Bone marrow (tissue), 2 donors: Measurements from ENCODE around the gene FZD2.

Source experiments
- DNase-seq, 2 donors: peaks; one replicate each; lab custom pipeline; 2025; lab: John Stamatoyannopoulos, UW

Gene FZD2

DNA sequence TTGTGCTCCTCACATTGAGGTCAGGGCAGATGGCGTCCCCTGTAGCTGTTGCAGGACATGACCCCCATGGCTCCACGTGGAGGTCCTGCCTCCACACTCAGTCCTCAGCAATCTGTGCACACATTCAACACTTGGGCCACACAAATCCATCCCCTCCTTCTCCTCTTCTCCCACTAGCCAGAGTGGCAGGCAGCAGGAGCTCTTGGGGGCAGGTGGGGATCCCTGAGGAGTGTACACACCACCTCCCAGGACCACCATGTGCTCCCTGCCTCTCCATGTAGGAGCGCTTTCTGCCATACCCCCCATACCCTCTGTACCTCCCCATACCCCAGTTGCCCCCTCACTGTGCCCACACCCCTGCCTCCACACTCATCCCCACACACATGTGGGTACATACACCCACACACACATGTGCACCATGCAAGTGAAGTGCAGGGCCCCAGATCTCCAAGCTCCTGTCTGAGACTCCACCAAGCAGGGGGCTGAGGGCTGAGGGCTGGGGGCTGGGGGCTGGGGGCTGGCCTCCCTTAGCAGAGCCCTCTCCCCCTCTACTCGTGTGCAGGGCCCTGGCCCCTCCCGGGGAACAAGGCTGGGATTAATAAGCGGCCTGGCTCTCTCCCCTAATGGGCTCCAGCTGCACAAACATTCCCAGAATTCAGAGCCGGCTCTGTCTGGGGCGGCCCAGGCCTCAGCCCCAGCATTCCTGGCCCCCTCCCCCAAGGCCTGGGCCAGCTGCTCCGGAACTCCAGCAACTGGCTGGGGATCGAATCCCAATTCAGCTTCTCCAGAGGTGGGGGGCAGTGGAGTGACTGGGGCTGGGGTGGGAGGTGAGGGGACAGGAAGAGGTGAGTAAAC is 50.8 kb downstream of the FZD2 start:
- no peak for DNase-seq

DNA sequence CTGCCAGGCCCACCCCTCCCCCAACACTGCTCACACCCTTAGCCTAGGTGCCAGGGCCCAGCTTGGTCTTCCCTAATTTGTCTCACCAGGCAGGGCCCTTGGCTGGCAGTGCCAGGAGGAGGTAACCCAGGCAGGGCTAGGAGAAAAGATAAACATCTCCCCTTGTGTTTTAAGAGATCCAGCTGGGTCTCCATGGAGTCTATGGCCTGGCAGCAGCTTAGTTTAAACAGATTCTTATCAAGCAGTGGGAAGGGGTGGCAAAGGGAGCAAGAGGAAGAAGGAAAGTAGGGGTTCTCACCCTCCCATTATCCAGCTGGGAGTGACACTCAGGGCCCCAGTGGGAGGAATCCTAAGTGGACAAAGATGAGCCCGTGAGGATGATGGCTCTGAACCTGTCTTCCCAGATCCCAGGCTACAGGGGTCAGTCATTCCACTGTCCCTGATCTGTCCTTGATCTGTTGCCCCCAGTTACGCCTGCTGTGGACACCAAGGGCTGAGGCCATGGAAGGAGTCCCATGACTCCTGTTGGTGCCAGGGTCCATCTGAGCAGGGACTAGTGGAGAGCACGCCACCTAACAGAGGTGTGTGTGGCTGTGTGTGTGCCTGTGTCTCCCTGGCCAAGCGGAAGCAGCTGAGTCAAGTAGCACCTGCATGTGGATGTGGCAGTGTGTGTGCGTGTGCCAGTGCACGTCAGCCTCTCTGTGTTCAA is 51.6 kb downstream of the FZD2 start:
- no peak for DNase-seq

DNA sequence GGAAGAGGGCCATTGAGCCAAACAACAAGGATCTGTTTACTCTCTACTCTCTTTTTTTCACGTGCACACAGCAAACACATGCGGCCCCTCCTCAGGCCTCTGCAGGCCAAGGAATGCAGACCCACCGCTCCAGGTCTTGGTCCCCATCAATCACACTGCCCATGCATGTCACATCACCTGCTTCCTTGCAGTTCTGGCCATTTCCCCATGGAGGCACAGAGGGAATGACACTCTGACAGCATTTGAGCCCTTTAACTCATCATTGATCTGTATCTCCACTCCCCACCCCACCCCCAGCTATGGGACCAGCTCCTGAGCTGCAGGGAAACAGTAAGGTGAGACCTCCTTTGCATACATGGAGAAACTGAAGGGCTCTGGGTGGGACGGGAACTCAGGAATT is 53.0 kb downstream of the FZD2 start:
- DNase-seq = no peak
